Amniotic epithelial cell (primary cell): ENCODE results near the gene APLP2.

ENCODE experiments used
- DNase-seq: peaks from one replicate; pipeline ENCODE4 v3.0.0-alpha.2; 2010; ENCODE audit warnings: low read depth

The APLP2 gene

DNA sequence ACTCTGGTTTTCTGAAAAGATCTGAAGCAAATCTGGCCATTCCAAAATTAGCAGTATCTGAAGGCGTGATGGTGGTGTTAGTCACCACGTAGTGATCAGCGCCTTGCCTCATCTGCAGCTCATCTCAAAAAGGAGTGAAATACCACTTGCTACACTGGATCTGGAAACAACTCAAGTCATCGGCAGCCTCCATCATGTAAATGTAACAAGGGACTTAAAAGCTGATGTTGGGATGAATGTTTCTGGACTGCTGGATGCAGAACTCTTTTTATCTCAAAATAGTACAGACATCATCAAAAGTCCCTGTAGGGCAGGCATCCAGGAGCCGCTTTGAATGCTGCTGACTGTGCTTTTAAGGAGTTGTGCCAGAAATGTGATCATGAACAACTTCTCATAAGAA lies 14.1 kb upstream of the APLP2 start:
- peak; percentile 46 for DNase-seq

DNA sequence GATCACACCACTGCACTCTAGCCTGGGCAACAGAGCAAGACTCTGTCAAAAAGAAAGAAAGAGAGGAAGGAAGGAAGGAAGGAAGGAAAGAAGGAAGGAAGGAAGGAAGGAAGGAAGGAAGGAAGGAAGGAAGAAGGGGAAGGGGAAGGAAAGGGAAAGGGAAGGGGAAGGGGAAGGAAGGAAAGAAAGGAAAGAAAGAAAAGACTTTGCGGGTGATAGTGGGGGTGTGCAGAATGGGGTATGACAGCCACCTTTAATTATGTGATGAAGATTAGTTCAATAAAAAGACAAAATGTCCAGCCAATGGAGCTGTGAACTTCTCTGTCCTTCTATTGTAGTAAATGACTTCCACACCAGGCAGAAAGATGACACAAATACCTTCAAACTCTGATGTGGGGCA lies 8.7 kb upstream of the APLP2 start:
- no peak for DNase-seq

- DNase-seq, result no peak
These were observed 7.7 kb upstream of the APLP2 start for GRCh38 chr11:130062026-130062425.

DNA sequence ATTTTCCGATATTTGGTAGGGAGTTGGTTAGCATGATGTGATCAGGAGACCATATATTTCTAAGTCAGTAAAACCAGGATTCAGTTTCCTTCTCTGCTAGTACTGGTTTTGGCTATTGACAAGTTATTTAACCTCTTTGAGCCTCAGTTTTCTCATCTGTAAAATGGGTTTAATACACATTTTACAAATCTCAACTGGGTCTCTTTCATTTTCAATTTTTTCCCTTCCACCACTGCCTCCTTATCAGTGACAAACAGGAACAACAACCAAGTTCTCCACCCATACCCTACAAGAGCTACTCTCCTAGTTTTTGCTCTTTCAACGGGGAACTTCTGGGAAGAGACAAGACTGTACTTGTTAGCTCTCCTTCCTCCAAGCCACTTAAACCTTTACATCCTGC lies 6.2 kb upstream of the APLP2 start:
- DNase-seq, result no peak

GRCh38 chr11:130064596-130064995 lies 5.1 kb upstream of the APLP2 start:
- no peak for DNase-seq

DNA sequence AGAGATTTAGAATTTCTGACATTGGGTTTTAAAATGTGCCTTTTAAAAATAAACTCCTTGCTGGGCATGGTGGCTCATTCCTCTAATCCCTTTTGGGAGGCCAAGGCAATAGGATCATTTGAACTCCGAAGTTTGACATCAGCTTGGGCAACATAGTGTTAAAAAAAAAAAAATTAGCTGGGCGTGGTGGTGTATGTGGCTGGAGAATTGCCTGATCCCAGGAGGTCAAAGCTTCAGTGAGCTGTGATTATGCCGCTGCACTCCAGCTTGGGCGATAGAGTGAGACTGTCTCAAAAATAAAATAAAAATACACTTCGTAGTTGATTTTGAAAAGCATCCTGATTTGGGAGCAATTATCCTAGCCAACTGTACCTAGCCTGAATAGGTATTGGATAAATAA lies 3.4 kb upstream of the APLP2 start:
- no peak for DNase-seq

GRCh38 chr11:130068546-130068985 lies 1.1 kb upstream of the APLP2 start:
- DNase-seq, result no peak

DNA sequence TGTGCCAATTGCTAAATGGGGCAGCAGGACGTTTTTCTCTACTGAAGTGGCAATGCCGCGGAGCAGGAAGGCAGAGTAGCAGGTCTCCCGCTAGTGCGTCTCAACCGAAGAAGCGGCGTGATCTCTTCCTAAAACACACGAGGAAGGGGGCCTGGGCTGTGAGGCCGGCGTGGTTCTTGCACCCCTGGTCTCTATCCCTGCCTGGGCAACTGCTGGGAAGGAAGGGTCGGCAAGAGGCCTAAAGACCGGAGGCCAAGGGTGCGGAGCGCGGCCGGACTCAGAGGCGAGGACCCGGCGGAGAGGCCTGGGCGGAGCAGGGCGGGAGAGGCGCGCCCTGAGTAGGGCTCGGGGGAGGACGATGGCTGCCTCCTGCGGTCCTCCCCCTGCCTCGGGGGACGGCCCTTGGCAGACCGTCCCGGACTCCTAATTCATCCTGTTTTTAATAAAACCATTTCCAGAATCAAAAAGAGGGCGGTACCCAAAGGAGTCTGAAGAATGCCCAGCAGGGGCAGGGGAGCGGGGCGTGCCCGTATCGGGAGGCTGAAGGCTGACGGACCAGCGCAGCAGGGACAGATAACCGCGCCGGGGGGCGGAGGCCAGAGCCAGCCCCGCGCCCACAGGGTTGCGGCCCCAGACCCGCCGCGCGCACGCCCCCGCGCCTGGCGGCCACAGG lies 572 bp upstream of the APLP2 start:
- peak; percentile 77 for DNase-seq

DNA sequence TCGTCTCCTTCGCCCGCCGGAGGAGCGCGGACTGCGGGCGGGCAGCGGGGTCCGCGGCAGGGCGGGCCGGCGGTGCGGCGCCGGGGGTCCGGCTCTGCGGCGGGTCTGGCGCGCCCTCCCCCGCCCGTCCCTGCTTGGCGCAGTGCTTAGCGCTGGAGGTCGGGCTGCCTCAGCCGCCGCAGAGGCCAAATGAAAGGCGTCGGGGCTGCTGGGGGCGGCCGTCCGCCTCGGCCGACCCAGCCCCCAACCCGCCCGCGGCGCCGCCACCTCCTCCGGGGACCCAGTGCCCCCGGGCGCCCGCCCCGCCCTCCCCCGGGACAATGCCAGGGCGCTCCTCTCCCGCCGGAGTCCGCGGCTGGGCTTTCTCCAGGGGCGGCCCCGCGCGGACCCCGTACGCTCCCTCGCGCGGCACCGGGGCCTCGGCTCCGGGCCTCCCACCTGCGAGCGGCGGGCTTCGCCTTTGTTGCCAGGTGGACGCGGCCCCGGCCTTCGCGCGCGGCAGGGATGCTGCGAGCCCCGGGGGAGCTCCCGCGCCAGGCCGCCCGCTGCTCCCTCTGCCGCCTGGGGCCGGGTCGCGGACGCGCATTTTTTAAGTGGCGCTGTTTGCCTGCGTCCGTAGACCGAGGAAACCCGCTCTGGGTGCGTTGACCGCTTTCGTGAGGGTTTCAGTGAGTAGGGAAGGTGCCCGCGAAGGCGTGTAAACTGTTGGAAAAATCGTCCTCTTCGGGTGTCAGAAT lies 583 bp downstream of the APLP2 start:
- no peak for DNase-seq

GRCh38 chr11:130070846-130071200 lies 1.1 kb downstream of the APLP2 start:
- DNase-seq, result peak; percentile 24

GRCh38 chr11:130071211-130071712 lies 1.6 kb downstream of the APLP2 start:
- DNase-seq, result peak; percentile 25

DNA sequence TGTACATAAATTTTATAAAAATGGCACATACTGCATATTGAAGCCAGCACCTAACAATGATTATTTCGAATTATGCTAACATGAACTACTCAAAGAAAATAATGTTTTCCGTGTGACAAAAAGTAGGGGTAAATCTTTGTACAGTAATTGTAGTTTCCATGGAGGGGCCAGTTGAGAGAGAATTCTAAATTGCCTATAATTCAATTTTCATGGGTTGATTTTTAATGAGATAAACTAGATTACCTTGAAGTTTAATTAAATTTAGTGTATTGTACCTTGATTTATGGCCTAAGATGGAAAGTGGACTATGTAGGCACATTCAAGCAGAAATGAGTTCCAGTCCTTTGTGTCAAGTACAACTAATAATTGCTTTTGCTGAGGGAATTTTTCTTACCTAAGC lies 5.0 kb downstream of the APLP2 start:
- DNase-seq, result no peak

DNA sequence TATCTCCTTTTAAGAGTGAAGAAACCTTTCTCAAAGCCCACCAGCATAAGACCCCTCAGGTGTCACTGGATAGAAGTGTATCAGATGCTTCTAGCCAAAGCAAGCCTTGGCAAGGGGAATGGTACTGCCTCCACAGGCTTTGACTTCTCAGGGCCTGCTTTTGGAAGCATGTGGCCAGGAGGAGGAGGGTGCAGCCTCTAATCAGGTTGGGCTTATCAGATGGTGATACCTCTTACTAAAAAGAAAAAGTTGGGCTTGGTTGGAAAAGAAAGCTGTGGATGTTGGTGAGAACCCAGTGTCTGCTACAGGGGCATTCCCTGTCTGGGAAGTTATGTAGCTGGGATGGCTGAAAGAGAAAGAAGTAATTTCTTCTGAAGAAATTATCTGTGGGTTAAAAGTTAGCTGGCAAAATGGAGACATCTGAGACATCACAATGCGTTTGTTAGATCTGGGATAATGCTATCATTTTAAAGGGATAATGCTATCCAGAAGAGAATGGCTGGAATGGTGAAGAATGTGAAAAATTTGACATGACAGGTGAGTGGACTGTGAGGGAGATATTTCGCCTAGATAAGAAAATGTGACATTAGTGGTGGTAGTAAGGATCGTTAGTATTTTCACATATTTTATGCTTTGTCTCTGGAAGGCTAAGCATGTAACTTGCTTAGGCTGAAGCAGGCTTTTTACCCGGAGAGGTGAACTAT lies 7.2 kb downstream of the APLP2 start:
- DNase-seq, result no peak

DNA sequence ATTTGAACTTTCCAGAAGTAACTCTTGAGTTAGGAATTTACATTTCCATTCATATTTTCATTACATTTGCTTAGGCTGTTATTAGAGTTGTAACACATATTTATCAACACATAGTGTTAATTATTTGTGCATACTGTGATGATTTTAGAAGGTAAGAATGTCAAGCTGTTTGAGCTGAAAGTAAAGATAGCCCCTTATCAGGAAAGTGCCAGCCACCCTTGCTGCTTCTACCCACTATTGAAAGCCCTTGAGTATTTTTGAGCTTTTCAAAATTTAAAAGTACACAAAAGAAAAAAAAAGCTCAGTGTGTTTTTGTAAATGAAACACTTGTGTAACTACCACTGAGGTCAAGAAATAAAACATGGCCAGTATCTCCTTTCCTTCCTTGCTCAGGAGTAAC lies 8.0 kb downstream of the APLP2 start:
- DNase-seq, result no peak

DNA sequence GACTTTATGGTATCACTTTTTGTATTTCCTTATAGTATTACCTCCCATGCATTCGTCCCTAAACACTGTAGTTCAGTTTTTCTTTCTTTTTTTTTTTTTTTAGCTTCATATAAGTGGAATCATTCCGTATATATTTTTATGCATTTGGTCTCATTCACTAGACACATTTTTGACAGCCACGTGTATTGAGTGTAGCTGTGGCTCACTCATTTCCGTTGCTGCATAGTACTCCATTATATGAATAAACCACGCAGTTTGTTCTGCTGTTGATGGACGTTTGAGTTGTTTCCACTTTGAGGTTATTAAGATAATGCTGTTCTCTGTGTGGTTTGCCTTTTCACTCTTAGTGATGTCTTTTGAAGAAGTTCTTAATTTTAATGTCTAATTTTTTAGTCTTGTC lies 8.4 kb downstream of the APLP2 start:
- no peak for DNase-seq

- no peak for DNase-seq
These were observed 16.1 kb downstream of the APLP2 start for GRCh38 chr11:130085671-130086290.

DNA sequence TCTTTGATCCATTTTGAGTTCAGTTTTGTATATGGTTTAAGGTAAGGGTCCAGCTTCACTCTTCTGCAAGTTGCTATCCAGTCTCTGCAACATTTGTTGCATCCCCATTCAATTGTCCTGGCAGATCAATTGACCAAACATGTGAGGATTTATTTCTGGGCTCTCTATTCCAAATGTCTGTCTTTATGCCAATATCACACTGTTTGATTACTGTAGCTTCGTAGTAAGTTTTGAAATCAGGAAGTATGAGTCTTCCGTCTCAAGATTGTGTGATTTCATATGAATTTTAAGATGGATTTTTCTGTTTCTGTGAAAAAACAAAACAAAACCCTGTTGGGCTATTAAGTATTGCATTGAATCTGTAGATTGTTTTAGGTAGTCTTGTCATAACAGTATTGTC lies 17.0 kb downstream of the APLP2 start:
- DNase-seq, result no peak

GRCh38 chr11:130087294-130087926 lies 17.7 kb downstream of the APLP2 start:
- no peak for DNase-seq

DNA sequence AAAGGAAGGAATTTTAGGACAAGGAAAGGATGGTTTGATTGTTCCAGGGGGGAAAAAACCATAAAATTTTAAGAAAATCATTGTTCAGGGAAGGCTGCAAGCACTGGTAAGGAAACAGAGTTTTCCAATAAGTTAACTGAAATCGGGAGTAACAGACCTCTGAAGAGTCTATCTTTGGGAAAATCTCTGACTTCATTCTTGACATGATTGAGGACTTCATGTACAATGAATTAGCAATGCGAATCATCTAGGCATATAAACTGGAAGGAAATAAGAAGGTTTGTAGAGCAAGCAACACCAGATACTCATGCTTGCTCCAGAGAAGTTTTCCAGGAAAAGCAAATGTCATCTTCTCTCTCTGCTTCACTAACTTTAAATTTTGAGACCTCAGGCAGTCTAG lies 18.5 kb downstream of the APLP2 start:
- no peak for DNase-seq

DNA sequence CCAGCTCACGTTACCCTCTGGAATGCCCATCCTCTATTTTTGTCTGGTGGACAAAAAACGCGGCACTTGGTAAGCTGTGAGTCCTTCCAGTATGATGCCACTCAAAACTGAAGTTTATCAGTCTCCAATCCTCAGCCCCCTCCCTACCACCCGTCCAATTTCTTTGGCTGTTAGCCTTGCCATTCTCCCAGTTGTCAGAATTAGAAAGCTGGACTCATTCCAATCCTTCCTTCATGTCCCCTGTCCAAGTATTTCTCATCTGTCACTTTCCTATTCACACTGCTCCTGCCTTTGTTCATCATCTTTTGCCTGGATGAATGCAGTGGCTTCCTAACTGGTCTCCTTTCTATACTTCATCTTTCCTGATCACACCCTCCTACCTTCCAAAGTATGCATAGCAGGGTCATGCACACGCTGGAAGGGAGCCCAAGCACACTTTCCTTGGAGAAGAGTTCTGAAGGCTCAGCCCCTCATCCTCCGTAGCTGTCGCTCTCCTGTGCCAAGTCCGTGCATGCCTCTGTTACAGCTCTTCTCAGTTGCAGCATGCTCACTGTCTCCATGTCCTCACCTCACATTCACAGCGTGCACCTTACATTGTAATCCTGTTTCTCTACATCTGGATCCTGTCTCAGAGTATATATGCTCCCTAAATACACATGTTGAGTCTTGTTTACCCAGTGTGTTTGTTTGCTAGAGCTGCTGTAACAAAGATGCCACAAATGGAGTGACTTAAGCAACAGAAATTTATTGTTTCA lies 19.4 kb downstream of the APLP2 start:
- no peak for DNase-seq

DNA sequence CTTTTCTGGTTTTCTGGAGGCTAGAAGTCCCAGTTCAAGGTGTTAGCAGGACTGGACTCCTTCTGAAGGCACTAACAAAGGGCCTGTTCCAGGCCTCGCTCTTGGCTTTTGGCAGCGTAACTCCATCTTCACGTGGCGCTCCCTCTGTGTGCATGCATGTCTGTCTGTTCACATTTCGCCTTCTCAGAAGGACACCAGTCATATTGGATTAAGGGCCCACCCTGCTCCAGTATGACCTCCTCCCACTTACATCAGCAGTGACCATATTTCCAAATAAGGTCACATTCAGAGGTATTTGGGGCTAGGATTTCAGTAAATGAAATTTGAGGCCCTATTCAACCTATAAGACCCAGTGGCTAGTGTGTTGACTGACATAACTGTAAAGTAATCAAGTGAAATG lies 20.0 kb downstream of the APLP2 start:
- no peak for DNase-seq
